Stimulated activated CD4-positive, alpha-beta T cell treated with anti-CD3 and anti-CD28 coated beads, Interleukin-2, amount 100 ng/mL, for 4 hours (primary cell): ENCODE measurements around the gene PCNT.
"Not testable (repeated sequence)": the region's sequence is repeated elsewhere in the genome, so short reads cannot be mapped to it uniquely, and the experiment has no call there.

Experiments used
- DNase-seq: peaks from one replicate; pipeline ENCODE4 v3.0.0-alpha.2; 2020; ENCODE audit warnings: low read depth

The PCNT gene

GRCh38 chr21:46427516-46427915 is 103.6 kb downstream of the PCNT start:
- no peak for DNase-seq

- DNase-seq: no peak
Measured at GRCh38 chr21:46428286-46428685, 104.3 kb downstream of the PCNT start.

GRCh38 chr21:46428987-46429710 is 105.2 kb downstream of the PCNT start:
- no peak for DNase-seq

GRCh38 chr21:46429754-46430681 is 106.1 kb downstream of the PCNT start:
- DNase-seq: no peak

- no peak for DNase-seq
Measured at GRCh38 chr21:46431448-46431847, 107.5 kb downstream of the PCNT start.

GRCh38 chr21:46431884-46432488 is 108.0 kb downstream of the PCNT start:
- DNase-seq: no peak

GRCh38 chr21:46433116-46433515 is 109.2 kb downstream of the PCNT start:
- DNase-seq: not testable (repeated sequence)

- no peak for DNase-seq
Measured at GRCh38 chr21:46434322-46434958, 110.5 kb downstream of the PCNT start.

- DNase-seq: no peak
Measured at GRCh38 chr21:46435786-46436227, 111.9 kb downstream of the PCNT start.

GRCh38 chr21:46436621-46437020 is 112.7 kb downstream of the PCNT start:
- no peak for DNase-seq

- DNase-seq: no peak
Measured at GRCh38 chr21:46437096-46437498, 113.1 kb downstream of the PCNT start.

- no peak for DNase-seq
Measured at GRCh38 chr21:46437511-46437910, 113.6 kb downstream of the PCNT start.

GRCh38 chr21:46438241-46438640 is 114.3 kb downstream of the PCNT start:
- DNase-seq: no peak

GRCh38 chr21:46439906-46440305 is 116.0 kb downstream of the PCNT start:
- DNase-seq: no peak

- DNase-seq: no peak
Measured at GRCh38 chr21:46441331-46441730, 117.4 kb downstream of the PCNT start.

- DNase-seq: no peak
Measured at GRCh38 chr21:46441961-46442498, 118.1 kb downstream of the PCNT start.

GRCh38 chr21:46442938-46443337 is 119.0 kb downstream of the PCNT start:
- no peak for DNase-seq

- DNase-seq: no peak
Measured at GRCh38 chr21:46443910-46444309, 120.0 kb downstream of the PCNT start.

GRCh38 chr21:46448108-46448507 is 124.2 kb downstream of the PCNT start:
- DNase-seq: no peak

- not testable (repeated sequence) for DNase-seq
Measured at GRCh38 chr21:46448855-46449254, 124.9 kb downstream of the PCNT start.

GRCh38 chr21:46452710-46453109 is 128.8 kb downstream of the PCNT start:
- no peak for DNase-seq

GRCh38 chr21:46454142-46454541 is 130.2 kb downstream of the PCNT start:
- DNase-seq: no peak
